Measurements from ENCODE around the gene INHBC.
"Not testable (repeated sequence)": the region's sequence is repeated elsewhere in the genome, so short reads cannot be mapped to it uniquely, and the experiment has no call there.

INHBC gene

DNA sequence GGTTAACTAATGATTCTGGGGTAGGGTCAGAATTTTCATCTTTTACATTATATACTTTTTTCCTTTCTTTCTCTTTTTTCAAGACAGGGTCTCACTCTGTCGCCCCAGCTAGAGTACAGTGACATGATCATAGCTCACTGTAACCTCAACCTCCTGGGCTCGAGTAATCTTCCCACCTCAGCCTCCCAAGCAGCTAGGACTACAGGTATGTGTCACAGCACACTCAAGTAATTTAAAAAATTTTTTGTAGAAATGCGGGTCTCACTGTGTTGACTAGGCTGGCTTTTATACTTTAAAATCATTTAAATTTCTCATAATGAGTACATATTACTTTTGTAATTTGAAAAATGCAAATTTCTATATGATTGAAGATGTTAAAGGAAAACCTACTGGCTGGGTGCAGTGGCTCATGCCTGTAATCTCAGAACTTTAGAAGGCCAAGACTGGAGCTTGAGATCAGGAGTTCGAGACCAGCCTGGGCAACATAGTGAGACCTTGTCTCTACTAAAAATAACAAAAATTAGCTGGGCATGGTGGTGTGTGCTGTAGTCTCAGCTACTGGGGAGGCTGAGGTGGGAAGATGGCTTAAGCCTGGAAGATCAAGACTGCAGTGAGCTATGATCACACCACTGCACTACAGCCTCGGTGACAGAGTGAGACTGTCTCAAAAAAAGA, 29.5 kb upstream of the INHBC start:
- TF ChIP-seq, protein P1, sequence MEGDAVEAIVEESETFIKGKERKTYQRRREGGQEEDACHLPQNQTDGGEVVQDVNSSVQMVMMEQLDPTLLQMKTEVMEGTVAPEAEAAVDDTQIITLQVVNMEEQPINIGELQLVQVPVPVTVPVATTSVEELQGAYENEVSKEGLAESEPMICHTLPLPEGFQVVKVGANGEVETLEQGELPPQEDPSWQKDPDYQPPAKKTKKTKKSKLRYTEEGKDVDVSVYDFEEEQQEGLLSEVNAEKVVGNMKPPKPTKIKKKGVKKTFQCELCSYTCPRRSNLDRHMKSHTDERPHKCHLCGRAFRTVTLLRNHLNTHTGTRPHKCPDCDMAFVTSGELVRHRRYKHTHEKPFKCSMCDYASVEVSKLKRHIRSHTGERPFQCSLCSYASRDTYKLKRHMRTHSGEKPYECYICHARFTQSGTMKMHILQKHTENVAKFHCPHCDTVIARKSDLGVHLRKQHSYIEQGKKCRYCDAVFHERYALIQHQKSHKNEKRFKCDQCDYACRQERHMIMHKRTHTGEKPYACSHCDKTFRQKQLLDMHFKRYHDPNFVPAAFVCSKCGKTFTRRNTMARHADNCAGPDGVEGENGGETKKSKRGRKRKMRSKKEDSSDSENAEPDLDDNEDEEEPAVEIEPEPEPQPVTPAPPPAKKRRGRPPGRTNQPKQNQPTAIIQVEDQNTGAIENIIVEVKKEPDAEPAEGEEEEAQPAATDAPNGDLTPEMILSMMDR (IDR thresholded peaks at IDR 0.05; ENCODE audit: low read depth, low read length): no peak
- H3K36me3 ChIP-seq: no peaks in the 10 kb centered on the region
- no peak overlapping the region for H3K27ac ChIP-seq
- H3K27me3 ChIP-seq (ENCODE audit: insufficient read depth, low read depth, severe bottlenecking): no peaks in the 10 kb centered on the region
- H3K9me3 ChIP-seq (ENCODE audit: severe bottlenecking): no peaks in the 10 kb centered on the region
- H3K4me3 ChIP-seq (ENCODE audit: low read depth, low read length): no peak overlapping the region
- DNase-seq: no peak

DNA sequence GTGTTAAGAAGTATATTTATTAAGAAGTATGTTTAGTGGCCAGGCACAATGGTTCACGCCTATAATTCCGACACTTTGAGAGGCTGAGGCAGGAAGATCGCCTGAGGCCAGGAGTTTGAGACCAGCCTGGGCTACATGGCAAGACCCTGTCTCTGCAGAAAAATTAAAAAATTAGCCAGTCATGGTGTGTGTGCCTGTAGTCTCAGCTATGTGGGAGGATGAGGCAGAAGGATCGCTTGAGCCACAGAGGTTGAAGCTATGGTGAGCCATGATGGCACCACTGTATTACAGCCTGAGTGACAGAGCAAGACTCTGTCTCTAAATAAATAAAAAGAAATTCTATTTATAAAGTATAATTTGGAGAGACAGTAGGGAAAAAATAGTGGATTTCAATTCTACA, 24.1 kb upstream of the INHBC start:
- Histone ChIP-seq H3K27me3 (ENCODE audit: insufficient read depth, low read depth, severe bottlenecking) (no peaks in the 10 kb centered on the region), H3K27ac (no peak overlapping the region), H3K36me3 (no peaks in the 10 kb centered on the region), H3K9me3 (ENCODE audit: severe bottlenecking) (no peaks in the 10 kb centered on the region), H3K4me3 (ENCODE audit: low read depth, low read length) (no peak overlapping the region)
- DNase-seq: no peak
- TF ChIP-seq, protein P1 (IDR thresholded peaks at IDR 0.05; ENCODE audit: low read depth, low read length): no peak

DNA sequence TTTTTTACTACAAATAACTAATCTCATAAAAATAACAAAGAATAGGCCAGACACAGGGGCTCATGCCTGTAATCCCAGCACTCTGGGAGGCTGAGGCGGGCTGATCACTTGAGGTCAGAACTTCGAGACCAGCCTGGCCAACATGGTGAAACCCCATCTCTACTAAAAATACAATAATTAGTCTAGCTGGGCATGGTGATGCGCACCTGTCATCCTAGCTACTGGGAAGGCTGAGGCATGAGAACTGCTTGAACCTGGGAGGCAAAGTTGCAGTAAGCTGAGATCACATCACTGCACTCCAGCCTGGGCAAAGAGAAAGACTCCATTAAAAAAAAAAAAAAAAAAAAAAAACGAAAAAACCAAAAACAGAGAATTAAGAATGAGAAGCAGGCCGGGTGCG, 20.4 kb upstream of the INHBC start:
- H3K27ac ChIP-seq; H3K4me3 ChIP-seq (ENCODE audit: low read depth, low read length); H3K9me3 ChIP-seq (ENCODE audit: severe bottlenecking); H3K36me3 ChIP-seq; H3K27me3 ChIP-seq (ENCODE audit: insufficient read depth, low read depth, severe bottlenecking); DNase-seq: not testable (repeated sequence)

DNA sequence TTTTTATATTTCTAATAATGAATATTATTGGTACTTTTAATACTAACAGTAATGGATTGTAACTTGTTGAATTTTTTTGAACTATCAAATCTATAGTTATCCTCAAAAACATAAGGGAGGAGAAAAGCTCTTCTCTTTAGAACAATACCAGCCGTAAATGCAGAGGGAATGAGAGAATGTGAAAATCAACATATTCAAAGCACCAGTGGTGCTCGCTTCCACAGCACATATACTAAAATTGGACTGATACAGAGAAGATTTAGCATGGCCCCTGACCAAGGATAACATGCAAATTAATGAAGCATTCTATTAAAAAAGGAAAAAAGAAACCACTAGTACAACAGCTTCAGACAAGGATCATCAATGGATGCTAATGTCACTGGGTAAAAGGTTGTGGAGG, 19.5 kb upstream of the INHBC start:
- TF ChIP-seq, protein P1 (IDR thresholded peaks at IDR 0.05; ENCODE audit: low read depth, low read length): no peak
- no peaks in the 10 kb centered on the region for H3K36me3 ChIP-seq
- H3K27ac ChIP-seq: no peak overlapping the region
- DNase-seq: no peak
- H3K9me3 ChIP-seq (ENCODE audit: severe bottlenecking): no peaks in the 10 kb centered on the region
- H3K4me3 ChIP-seq (ENCODE audit: low read depth, low read length): no peak overlapping the region
- H3K27me3 ChIP-seq (ENCODE audit: insufficient read depth, low read depth, severe bottlenecking): no peaks in the 10 kb centered on the region

DNA sequence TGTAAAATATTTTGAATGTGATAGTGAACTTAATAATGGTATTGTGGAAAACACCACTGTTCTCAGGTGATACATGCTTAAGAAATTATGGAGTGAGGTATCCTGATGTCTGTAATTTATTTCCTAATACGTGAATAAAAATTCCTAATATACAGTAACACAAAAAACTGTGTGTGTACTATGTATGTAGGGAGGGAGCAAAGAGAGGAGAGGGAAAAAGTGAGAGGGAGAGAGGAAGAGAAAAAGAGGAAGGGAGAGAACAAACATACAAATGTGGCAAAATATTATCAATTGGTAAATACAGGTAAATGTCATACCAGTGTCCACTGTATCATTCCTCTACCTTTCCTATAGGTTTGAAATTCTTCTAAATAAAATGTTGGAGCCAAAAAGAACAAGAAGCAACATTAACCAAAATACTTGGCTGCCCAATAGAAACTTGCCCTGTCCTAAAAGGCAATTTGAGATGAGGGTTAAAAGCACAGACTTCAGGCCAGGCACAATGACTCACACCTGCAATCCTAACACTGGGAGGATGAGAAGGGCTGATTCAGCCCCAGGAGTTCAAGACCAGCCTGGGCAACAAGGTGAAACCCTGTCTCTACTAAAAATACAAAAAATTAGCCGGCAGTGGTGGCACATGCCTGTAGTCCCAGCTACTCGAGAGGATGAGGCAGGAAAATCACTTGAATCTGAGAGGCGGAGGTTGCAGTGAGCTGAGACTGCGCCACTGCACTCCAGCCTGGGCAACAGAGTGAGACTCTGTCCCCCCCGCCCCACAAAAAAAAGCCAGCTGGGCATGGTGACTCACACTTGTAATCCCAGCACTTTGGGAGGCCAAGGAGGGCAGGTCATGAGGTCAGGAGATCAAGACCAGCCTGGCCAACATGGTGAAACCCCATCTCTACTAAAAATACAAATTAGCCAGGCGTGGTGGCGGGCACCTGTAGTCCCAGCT, 18.3 kb upstream of the INHBC start:
- no peaks in the 10 kb centered on the region for H3K9me3 ChIP-seq (ENCODE audit: severe bottlenecking)
- no peaks in the 10 kb centered on the region for H3K27me3 ChIP-seq (ENCODE audit: insufficient read depth, low read depth, severe bottlenecking)
- H3K27ac ChIP-seq: no peak overlapping the region
- no peaks in the 10 kb centered on the region for H3K36me3 ChIP-seq
- TF ChIP-seq, protein P1 (IDR thresholded peaks at IDR 0.05; ENCODE audit: low read depth, low read length): no peak
- no peak overlapping the region for H3K4me3 ChIP-seq (ENCODE audit: low read depth, low read length)
- DNase-seq: no peak

DNA sequence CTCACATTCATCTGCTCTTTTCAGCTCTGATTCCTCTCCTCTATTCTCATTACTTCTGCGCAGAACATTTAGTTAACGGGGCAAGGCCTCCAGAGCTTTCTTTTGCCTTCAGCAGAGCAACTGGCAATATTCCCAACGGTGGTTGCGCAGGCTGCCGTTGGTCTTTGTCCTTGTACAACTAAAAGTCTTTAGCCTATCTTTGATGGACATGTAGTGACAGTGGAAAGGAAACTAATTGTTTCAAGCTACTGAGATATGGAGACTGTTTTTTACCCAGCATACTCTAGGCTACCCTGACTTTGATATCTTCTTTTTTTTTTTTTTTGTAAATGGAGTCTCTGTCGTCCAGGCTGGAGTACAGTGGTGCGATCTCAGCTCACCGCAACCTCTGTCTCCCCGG, 16.3 kb upstream of the INHBC start:
- no peak for DNase-seq
- no peaks in the 10 kb centered on the region for H3K27me3 ChIP-seq (ENCODE audit: insufficient read depth, low read depth, severe bottlenecking)
- H3K36me3 ChIP-seq: peaks cover 7% of the 10 kb centered on the region
- H3K4me3 ChIP-seq (ENCODE audit: low read depth, low read length): no peak overlapping the region
- no peak overlapping the region for H3K27ac ChIP-seq
- TF ChIP-seq, protein P1 (IDR thresholded peaks at IDR 0.05; ENCODE audit: low read depth, low read length): no peak
- H3K9me3 ChIP-seq (ENCODE audit: severe bottlenecking): no peaks in the 10 kb centered on the region
